HepG2 (cell line): Measurements from ENCODE around the gene YWHAQ. TPM values are rescaled to one million over a fixed set of nuclear protein-coding genes. Genes with fewer than 3 reads are reported as not detected.
A peak's percentile ranks its signal among the peaks of the same experiment; 100 is the strongest.

Experiments
- BORCS8-MEF2B ChIP-seq: sonication (generic); formaldehyde crosslinking; IDR thresholded peaks from 2 replicates; pipeline ENCODE4 v1.8.0; 2022; ENCODE audit warnings: mild to moderate bottlenecking, missing genetic modification reagents
- CHD2 ChIP-seq: IDR thresholded peaks from 2 replicates; pipeline ENCODE4 v1.6.1; 2011; ENCODE audit warnings: low read depth, low read length, improper control_type of control experiment
- FOXA3 ChIP-seq: IDR thresholded peaks from 2 replicates; pipeline ENCODE4 v1.6.1; 2016; ENCODE audit warnings: missing genetic modification reagents, missing compliant biosample characterization
- HHEX ChIP-seq: IDR thresholded peaks from 2 replicates; pipeline ENCODE4 v1.6.1; 2016; ENCODE audit warnings: control low read depth
- NCOR1 ChIP-seq: fragments of 200-600 bp; sonication (generic); IDR thresholded peaks from 2 replicates; pipeline ENCODE4 v1.7.0; 2017; ENCODE audit warnings: antibody characterized with exemption, low read length, borderline replicate concordance
- NR3C1 ChIP-seq: sonication (generic); formaldehyde crosslinking; IDR thresholded peaks from 2 replicates; pipeline ENCODE4 v1.4.0; 2020; ENCODE audit warnings: missing genetic modification reagents
- SMAD1 ChIP-seq: sonication (generic); formaldehyde crosslinking; IDR thresholded peaks from 2 replicates; pipeline ENCODE4 v1.4.0; 2020; ENCODE audit warnings: missing genetic modification reagents, low read depth, mild to moderate bottlenecking, borderline replicate concordance
- U2AF2 ChIP-seq: fragments of 200-400 bp; formaldehyde crosslinking; IDR thresholded peaks from 2 replicates; pipeline ENCODE4 v1.6.1; 2017; ENCODE audit warnings: low read depth, mild to moderate bottlenecking, low read length
- XRCC5 ChIP-seq: fragments of 200-400 bp; formaldehyde crosslinking; optimal IDR thresholded peaks from 2 replicates; pipeline ENCODE3; 2017; ENCODE audit warnings: mild to moderate bottlenecking, low read length
- ZBTB21 ChIP-seq: sonication (generic); formaldehyde crosslinking; IDR thresholded peaks from 2 replicates; pipeline ENCODE4 v1.4.0; 2020; ENCODE audit warnings: missing genetic modification reagents
- ZNF441 ChIP-seq: sonication (generic); formaldehyde crosslinking; IDR thresholded peaks from 2 replicates; pipeline ENCODE4 v1.7.0; 2021; ENCODE audit warnings: missing genetic modification reagents, borderline replicate concordance
- ZNF883 ChIP-seq: sonication (generic); formaldehyde crosslinking; IDR thresholded peaks from 2 replicates; pipeline ENCODE4 v1.5.1; 2020; ENCODE audit warnings: mild to moderate bottlenecking, missing genetic modification reagents; ENCODE audit errors: not compliant biosample characterization
- polyA plus RNA-seq, 8 experiments: library from polyadenylated mRNA; depleted of rRNA in 3 of 8; stranded (reverse) in 7 of 8; unstranded in 1 of 8; fragments of >200 nt; fragmentation: Illumina TruSeq in 4 of 8; extraction: Trizol in 4 of 8; gene quantifications; 2 replicates each; pipeline versions ENCODE4 v1.2.1 to v1.2.3, GENCODE V29; 2011 to 2016; ENCODE audit warnings: low read depth in 4 of 8, missing spikeins in 1 of 8, mixed read lengths in 1 of 8; ENCODE audit not compliant: insufficient read depth in 1 of 8
- total RNA-seq, 5 experiments: library from RNA; depleted of rRNA; stranded (reverse); fragments of >200 nt; fragmentation: Illumina TruSeq; extraction: Trizol; gene quantifications; 2 replicates each; pipeline ENCODE4 v1.2.3, GENCODE V29; 2016; ENCODE audit warnings: low read depth in 1 of 5
- TF ChIP-seq, protein P1 (sequence below): sonication (generic); formaldehyde crosslinking; IDR thresholded peaks from 2 replicates; pipeline ENCODE4 v1.5.1; 2020; ENCODE audit warnings: mild to moderate bottlenecking, missing genetic modification reagents, borderline replicate concordance
- TF ChIP-seq, protein P2 (sequence below): sonication (generic); formaldehyde crosslinking; IDR thresholded peaks from 2 replicates; pipeline ENCODE4 v1.5.0; 2020; ENCODE audit warnings: missing genetic modification reagents
- TF ChIP-seq, protein P3 (sequence below): sonication (generic); formaldehyde crosslinking; IDR thresholded peaks from 2 replicates; pipeline ENCODE4 v1.5.0; 2020; ENCODE audit warnings: missing genetic modification reagents, mild to moderate bottlenecking, borderline replicate concordance
- TF ChIP-seq, protein P4 (sequence below): sonication (generic); formaldehyde crosslinking; IDR thresholded peaks from 2 replicates; pipeline ENCODE4 v1.4.0; 2020; ENCODE audit warnings: missing genetic modification reagents
- TF ChIP-seq, protein P5 (sequence below): IDR thresholded peaks from 2 replicates; pipeline ENCODE4 v1.6.1; 2012; ENCODE audit warnings: inconsistent platforms
- TF ChIP-seq, protein P6 (sequence below): fragments of 450-650 bp; IDR thresholded peaks from 2 replicates; pipeline ENCODE4 v1.6.1; 2016

The YWHAQ gene
- total and polyA plus RNA-seq, 2 of the 13 experiments (the other 11 are each of a cell fraction or from before 2014, with no cell fraction given), result 160 to 304 TPM

DNA sequence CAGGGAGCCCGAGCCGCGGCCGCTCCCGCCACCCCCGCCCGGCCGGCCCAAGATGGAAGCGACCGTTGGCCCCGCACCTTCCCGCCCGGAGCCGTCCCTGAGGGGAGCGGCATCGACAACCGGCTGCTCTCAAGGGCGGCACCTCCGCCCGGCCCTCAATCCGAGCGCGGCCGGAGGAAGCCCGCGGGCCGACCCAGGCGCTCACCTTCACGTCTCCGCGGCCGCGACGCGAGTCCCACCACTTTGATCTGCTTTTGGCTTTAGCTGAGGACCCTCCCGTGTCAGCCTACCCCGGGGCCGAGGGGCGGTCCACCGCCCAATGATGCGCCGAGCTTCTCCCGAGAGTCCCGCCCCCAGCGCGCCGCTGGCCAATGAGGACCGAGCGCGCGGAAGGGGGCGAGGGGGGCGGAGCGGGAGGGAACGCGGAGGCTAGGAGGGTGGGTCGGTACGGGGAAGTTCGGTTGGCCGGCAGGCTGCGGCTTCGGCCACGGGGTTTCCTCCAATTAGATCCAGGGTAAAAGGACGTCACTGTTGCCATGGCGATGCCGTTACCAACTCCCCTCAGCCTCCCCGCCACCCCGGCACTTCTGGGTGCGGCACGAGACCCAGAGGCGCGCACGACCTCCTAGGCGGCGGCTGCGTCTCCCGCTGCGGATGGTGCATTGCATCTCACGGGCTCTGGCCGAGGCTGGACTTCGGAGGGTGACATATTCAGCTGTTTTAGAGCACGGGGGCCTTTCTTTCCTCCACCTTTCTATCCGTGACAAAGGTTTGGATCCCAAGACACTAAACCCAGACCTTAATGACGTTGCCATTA lies at the start of gene YWHAQ (continued):
- TF ChIP-seq, protein P1, sequence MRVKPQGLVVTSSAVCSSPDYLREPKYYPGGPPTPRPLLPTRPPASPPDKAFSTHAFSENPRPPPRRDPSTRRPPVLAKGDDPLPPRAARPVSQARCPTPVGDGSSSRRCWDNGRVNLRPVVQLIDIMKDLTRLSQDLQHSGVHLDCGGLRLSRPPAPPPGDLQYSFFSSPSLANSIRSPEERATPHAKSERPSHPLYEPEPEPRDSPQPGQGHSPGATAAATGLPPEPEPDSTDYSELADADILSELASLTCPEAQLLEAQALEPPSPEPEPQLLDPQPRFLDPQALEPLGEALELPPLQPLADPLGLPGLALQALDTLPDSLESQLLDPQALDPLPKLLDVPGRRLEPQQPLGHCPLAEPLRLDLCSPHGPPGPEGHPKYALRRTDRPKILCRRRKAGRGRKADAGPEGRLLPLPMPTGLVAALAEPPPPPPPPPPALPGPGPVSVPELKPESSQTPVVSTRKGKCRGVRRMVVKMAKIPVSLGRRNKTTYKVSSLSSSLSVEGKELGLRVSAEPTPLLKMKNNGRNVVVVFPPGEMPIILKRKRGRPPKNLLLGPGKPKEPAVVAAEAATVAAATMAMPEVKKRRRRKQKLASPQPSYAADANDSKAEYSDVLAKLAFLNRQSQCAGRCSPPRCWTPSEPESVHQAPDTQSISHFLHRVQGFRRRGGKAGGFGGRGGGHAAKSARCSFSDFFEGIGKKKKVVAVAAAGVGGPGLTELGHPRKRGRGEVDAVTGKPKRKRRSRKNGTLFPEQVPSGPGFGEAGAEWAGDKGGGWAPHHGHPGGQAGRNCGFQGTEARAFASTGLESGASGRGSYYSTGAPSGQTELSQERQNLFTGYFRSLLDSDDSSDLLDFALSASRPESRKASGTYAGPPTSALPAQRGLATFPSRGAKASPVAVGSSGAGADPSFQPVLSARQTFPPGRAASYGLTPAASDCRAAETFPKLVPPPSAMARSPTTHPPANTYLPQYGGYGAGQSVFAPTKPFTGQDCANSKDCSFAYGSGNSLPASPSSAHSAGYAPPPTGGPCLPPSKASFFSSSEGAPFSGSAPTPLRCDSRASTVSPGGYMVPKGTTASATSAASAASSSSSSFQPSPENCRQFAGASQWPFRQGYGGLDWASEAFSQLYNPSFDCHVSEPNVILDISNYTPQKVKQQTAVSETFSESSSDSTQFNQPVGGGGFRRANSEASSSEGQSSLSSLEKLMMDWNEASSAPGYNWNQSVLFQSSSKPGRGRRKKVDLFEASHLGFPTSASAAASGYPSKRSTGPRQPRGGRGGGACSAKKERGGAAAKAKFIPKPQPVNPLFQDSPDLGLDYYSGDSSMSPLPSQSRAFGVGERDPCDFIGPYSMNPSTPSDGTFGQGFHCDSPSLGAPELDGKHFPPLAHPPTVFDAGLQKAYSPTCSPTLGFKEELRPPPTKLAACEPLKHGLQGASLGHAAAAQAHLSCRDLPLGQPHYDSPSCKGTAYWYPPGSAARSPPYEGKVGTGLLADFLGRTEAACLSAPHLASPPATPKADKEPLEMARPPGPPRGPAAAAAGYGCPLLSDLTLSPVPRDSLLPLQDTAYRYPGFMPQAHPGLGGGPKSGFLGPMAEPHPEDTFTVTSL (CRISPR knock-in tag), result no peak
- TF ChIP-seq ZBTB21 (CRISPR knock-in tag) (no peak), ZNF883 (CRISPR knock-in tag) (peak; percentile 85), BORCS8-MEF2B (CRISPR knock-in tag) (peak; percentile 92), U2AF2 (peak; percentile 95; the same call in 1 of the 2 replicates), FOXA3 (CRISPR knock-in tag) (peak; percentile 62; the same call in 1 of the 2 replicates), XRCC5 (peak; percentile 94), ZNF441 (CRISPR knock-in tag) (0 out of 2 replicates have a peak, but pooled peaks have one; percentile 7), HHEX (no peak), NCOR1 (no peak), NR3C1 (CRISPR knock-in tag) (no peak), CHD2 (peak; percentile 65; the same call in 1 of the 2 replicates), SMAD1 (CRISPR knock-in tag) (0 out of 2 replicates have a peak, but pooled peaks have one; percentile 56)
- TF ChIP-seq, protein P2, sequence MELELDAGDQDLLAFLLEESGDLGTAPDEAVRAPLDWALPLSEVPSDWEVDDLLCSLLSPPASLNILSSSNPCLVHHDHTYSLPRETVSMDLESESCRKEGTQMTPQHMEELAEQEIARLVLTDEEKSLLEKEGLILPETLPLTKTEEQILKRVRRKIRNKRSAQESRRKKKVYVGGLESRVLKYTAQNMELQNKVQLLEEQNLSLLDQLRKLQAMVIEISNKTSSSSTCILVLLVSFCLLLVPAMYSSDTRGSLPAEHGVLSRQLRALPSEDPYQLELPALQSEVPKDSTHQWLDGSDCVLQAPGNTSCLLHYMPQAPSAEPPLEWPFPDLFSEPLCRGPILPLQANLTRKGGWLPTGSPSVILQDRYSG (CRISPR knock-in tag), result peak; percentile 42; the same call in 1 of the 2 replicates
- TF ChIP-seq, protein P3, sequence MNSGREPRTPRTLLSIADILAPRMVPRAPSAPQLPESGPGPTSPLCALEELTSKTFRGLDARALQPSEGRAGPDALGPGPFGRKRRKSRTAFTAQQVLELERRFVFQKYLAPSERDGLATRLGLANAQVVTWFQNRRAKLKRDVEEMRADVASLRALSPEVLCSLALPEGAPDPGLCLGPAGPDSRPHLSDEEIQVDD (CRISPR knock-in tag), result no peak
- TF ChIP-seq, protein P4, sequence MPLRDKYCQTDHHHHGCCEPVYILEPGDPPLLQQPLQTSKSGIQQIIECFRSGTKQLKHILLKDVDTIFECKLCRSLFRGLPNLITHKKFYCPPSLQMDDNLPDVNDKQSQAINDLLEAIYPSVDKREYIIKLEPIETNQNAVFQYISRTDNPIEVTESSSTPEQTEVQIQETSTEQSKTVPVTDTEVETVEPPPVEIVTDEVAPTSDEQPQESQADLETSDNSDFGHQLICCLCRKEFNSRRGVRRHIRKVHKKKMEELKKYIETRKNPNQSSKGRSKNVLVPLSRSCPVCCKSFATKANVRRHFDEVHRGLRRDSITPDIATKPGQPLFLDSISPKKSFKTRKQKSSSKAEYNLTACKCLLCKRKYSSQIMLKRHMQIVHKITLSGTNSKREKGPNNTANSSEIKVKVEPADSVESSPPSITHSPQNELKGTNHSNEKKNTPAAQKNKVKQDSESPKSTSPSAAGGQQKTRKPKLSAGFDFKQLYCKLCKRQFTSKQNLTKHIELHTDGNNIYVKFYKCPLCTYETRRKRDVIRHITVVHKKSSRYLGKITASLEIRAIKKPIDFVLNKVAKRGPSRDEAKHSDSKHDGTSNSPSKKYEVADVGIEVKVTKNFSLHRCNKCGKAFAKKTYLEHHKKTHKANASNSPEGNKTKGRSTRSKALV (CRISPR knock-in tag), result no peak
- TF ChIP-seq, protein P5, sequence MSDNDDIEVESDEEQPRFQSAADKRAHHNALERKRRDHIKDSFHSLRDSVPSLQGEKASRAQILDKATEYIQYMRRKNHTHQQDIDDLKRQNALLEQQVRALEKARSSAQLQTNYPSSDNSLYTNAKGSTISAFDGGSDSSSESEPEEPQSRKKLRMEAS, result peak; percentile 64
- TF ChIP-seq, protein P6, sequence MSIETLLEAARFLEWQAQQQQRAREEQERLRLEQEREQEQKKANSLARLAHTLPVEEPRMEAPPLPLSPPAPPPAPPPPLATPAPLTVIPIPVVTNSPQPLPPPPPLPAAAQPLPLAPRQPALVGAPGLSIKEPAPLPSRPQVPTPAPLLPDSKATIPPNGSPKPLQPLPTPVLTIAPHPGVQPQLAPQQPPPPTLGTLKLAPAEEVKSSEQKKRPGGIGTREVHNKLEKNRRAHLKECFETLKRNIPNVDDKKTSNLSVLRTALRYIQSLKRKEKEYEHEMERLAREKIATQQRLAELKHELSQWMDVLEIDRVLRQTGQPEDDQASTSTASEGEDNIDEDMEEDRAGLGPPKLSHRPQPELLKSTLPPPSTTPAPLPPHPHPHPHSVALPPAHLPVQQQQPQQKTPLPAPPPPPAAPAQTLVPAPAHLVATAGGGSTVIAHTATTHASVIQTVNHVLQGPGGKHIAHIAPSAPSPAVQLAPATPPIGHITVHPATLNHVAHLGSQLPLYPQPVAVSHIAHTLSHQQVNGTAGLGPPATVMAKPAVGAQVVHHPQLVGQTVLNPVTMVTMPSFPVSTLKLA, result no peak
